Keratinocyte (primary cell): Measurements from ENCODE around the gene KBTBD2. TPM values are rescaled to one million over a fixed set of nuclear protein-coding genes. Genes with fewer than 3 reads are reported as not detected.

ENCODE experiments used
- DNase-seq: peaks from one replicate; pipeline ENCODE4 v3.0.0-alpha.2; 2011; ENCODE audit warnings: low read depth, missing footprints, low spot score
- FAIRE-seq: peaks from 2 replicates; lab custom pipeline; 2011; peaks lifted over from hg19 to GRCh38; lab: Jason Lieb, UNC
- H2AFZ ChIP-seq: 2 replicates; pipeline ENCODE4 v1.6.0; 2012; ENCODE audit warnings: low read length, control low read depth, inconsistent platforms; ENCODE audit not compliant: control insufficient read depth
- H3K27ac ChIP-seq: 2 replicates; pipeline ENCODE4 v1.5.1; 2011; ENCODE audit warnings: low read length; ENCODE audit not compliant: control insufficient read depth, insufficient read depth
- H3K27me3 ChIP-seq: 3 replicates; pipeline ENCODE4 v1.6.0; 2011; ENCODE audit warnings: low read length; ENCODE audit not compliant: control insufficient read depth, insufficient read depth; ENCODE audit errors: extremely low read depth
- H3K36me3 ChIP-seq, 2 experiments: 2 replicates in 1 of 2; 3 replicates in 1 of 2; pipeline ENCODE4 v1.5.1; 2011; ENCODE audit warnings: low read length in 2 of 2, mild to moderate bottlenecking in 1 of 2; ENCODE audit not compliant: control insufficient read depth in 2 of 2, insufficient read depth in 2 of 2; ENCODE audit errors: extremely low read depth in 1 of 2
- H3K4me1 ChIP-seq: 3 replicates; pipeline ENCODE4 v1.5.1; 2011; ENCODE audit warnings: low read length; ENCODE audit not compliant: control insufficient read depth, insufficient read depth; ENCODE audit errors: extremely low read depth
- H3K4me2 ChIP-seq: 3 replicates; pipeline ENCODE4 v1.6.0; 2011; ENCODE audit warnings: low read depth, low read length; ENCODE audit not compliant: control insufficient read depth, insufficient read depth; ENCODE audit errors: extremely low read depth
- H3K4me3 ChIP-seq, 3 experiments: fragments of 200-600 bp in 1 of 3; sonication (generic) in 1 of 3; 2 replicates in 2 of 3; 3 replicates in 1 of 3; pipeline ENCODE4 v1.5.1; 2011 to 2016; ENCODE audit warnings: low read length in 3 of 3, mild to moderate bottlenecking in 3 of 3, control low read depth in 2 of 3, inconsistent platforms in 1 of 3, low read depth in 1 of 3, mixed read lengths in 1 of 3, mixed run types in 1 of 3, moderate library complexity in 1 of 3; ENCODE audit not compliant: control insufficient read depth in 2 of 3, insufficient read depth in 2 of 3; ENCODE audit errors: extremely low read depth in 1 of 3
- H3K79me2 ChIP-seq: 2 replicates; pipeline ENCODE4 v1.6.0; 2012; ENCODE audit warnings: low read length; ENCODE audit not compliant: control insufficient read depth, insufficient read depth
- H3K9ac ChIP-seq: 3 replicates; pipeline ENCODE4 v1.6.0; 2011; ENCODE audit warnings: low read length; ENCODE audit not compliant: control insufficient read depth, insufficient read depth; ENCODE audit errors: extremely low read depth
- H3K9me1 ChIP-seq: 3 replicates; pipeline ENCODE4 v1.6.0; 2011; ENCODE audit warnings: low read length; ENCODE audit not compliant: control insufficient read depth, insufficient read depth; ENCODE audit errors: extremely low read depth
- H3K9me3 ChIP-seq: 2 replicates; pipeline ENCODE4 v1.5.1; 2012; ENCODE audit warnings: low read depth, low read length; ENCODE audit not compliant: control insufficient read depth
- H4K20me1 ChIP-seq: 3 replicates; pipeline ENCODE4 v1.6.0; 2011; ENCODE audit warnings: low read length; ENCODE audit not compliant: control insufficient read depth, insufficient read depth; ENCODE audit errors: extremely low read depth
- CTCF ChIP-seq, 3 experiments: IDR thresholded peaks in 1 of 3; conservative IDR thresholded peaks in 1 of 3; optimal IDR thresholded peaks in 1 of 3; 2 replicates in 2 of 3; 3 replicates in 1 of 3; pipeline versions ENCODE3 to v1.5.1; 2011; ENCODE audit warnings: low read length in 3 of 3, mild to moderate bottlenecking in 3 of 3, moderate library complexity in 2 of 3, control low read depth in 1 of 3, inconsistent platforms in 1 of 3; ENCODE audit not compliant: insufficient read depth in 2 of 3; ENCODE audit errors: extremely low read depth in 1 of 3
- EZH2 ChIP-seq: IDR thresholded peaks from one replicate; pipeline ENCODE4 v1.6.1; 2012; ENCODE audit warnings: inconsistent platforms, mild to moderate bottlenecking, low read length, moderate library complexity
- dilution Hi-C: fragments of 300-500 bp; cut with MboI; formaldehyde crosslinking; loops from one replicate; pipeline ENCODE4 v1.7.0; 2020; ENCODE audit warnings: low sequenced_read_pairs; ENCODE audit not compliant: extremely low pct_ligation_motif_present
- polyA plus RNA-seq, 5 experiments: library from polyadenylated mRNA; depleted of rRNA in 3 of 5; stranded (reverse) in 3 of 5; stranded (forward) in 1 of 5; unstranded in 1 of 5; fragments of >200 nt; gene quantifications; 1 replicate in 1 of 5; 2 replicates in 3 of 5; 3 replicates in 1 of 5; pipeline versions ENCODE4 v1.2.1 to v1.2.3, GENCODE V29; 2011 to 2012; ENCODE audit warnings: missing spikeins in 2 of 5, low read depth in 1 of 5, low replicate concordance in 1 of 5

The KBTBD2 gene
- polyA plus RNA-seq, 1 donor (not counting 4 experiments of a cell fraction or from before 2014, with no cell fraction given), result 28.2 TPM

GRCh38 chr7:32937344-32938174 is 46.0 kb upstream of the KBTBD2 start:
- TF ChIP-seq CTCF (optimal IDR thresholded peaks at IDR 0.05 in 1 of 3, IDR thresholded peaks at IDR 0.05 in 1 of 3, conservative IDR thresholded peaks at IDR 0.05 in 1 of 3; ENCODE audit: extremely low read depth in 1 of 3, insufficient read depth in 2 of 3, low read length in 3 of 3), result no peak
- TF ChIP-seq EZH2, result no peak
- H3K36me3 ChIP-seq, result peaks cover 5 to 6% of the 10 kb centered on the region in 2 experiments
- H3K4me3 ChIP-seq, result no peak overlapping the region
- H3K27me3 ChIP-seq, result no peaks in the 10 kb centered on the region
- no peak overlapping the region for H2AFZ ChIP-seq
- H4K20me1 ChIP-seq, result no peaks in the 10 kb centered on the region
- no peak overlapping the region for H3K9ac ChIP-seq
- DNase-seq (no peak), FAIRE-seq (no peak)
- no peak overlapping the region for H3K4me2 ChIP-seq
- H3K9me3 ChIP-seq, result no peaks in the 10 kb centered on the region
- peaks cover 53% of the 10 kb centered on the region for H3K79me2 ChIP-seq
- no peaks in the 10 kb centered on the region for H3K4me1 ChIP-seq
- H3K9me1 ChIP-seq, result no peaks in the 10 kb centered on the region
- dilution Hi-C loops, result no loop called here
- no peak overlapping the region for H3K27ac ChIP-seq

- Histone ChIP-seq H3K4me3 (no peak overlapping the region), H3K9me1 (no peaks in the 10 kb centered on the region), H4K20me1 (no peaks in the 10 kb centered on the region), H3K9ac (no peak overlapping the region), H3K36me3 (peaks cover 6 to 8% of the 10 kb centered on the region in 2 experiments), H3K4me1 (no peaks in the 10 kb centered on the region), H3K27ac (no peak overlapping the region), H3K9me3 (no peaks in the 10 kb centered on the region), H3K79me2 (peaks cover 46% of the 10 kb centered on the region), H3K4me2 (no peak overlapping the region), H2AFZ (no peak overlapping the region), H3K27me3 (no peaks in the 10 kb centered on the region)
- DNase-seq (no peak), FAIRE-seq (no peak)
- TF ChIP-seq EZH2 (no peak), CTCF (optimal IDR thresholded peaks at IDR 0.05 in 1 of 3, IDR thresholded peaks at IDR 0.05 in 1 of 3, conservative IDR thresholded peaks at IDR 0.05 in 1 of 3; ENCODE audit: extremely low read depth in 1 of 3, insufficient read depth in 2 of 3, low read length in 3 of 3) (no peak)
- dilution Hi-C loops, result no loop called here
Observed at GRCh38 chr7:32936689-32937088, 45.1 kb upstream of the KBTBD2 start.
